Measurements from ENCODE around the gene SELPLG.
"Not testable (repeated sequence)": the region's sequence is repeated elsewhere in the genome, so short reads cannot be mapped to it uniquely, and the experiment has no call there.

Gene SELPLG

GRCh38 chr12:108586306-108586705 lies 47.4 kb downstream of the SELPLG start:
- no peak for DNase-seq

- DNase-seq = no peak
Measured at GRCh38 chr12:108585864-108586263, 47.8 kb downstream of the SELPLG start.

- DNase-seq = no peak
Measured at GRCh38 chr12:108584456-108585065, 49.1 kb downstream of the SELPLG start.

- no peak for DNase-seq
Measured at GRCh38 chr12:108583991-108584390, 49.7 kb downstream of the SELPLG start.

- DNase-seq = no peak
Measured at GRCh38 chr12:108582978-108583770, 50.5 kb downstream of the SELPLG start.

GRCh38 chr12:108582509-108582908 lies 51.2 kb downstream of the SELPLG start:
- DNase-seq = no peak

GRCh38 chr12:108581311-108582227 lies 52.1 kb downstream of the SELPLG start:
- no peak for DNase-seq

GRCh38 chr12:108580531-108580930 lies 53.2 kb downstream of the SELPLG start:
- no peak for DNase-seq

- no peak for DNase-seq
Measured at GRCh38 chr12:108578813-108579212, 54.9 kb downstream of the SELPLG start.

- no peak for DNase-seq
Measured at GRCh38 chr12:108578264-108578663, 55.4 kb downstream of the SELPLG start.

- DNase-seq = no peak
Measured at GRCh38 chr12:108577458-108577857, 56.2 kb downstream of the SELPLG start.

- DNase-seq = no peak
Measured at GRCh38 chr12:108576660-108577234, 56.9 kb downstream of the SELPLG start.

GRCh38 chr12:108575199-108575912 lies 58.3 kb downstream of the SELPLG start:
- DNase-seq = no peak

- DNase-seq = not testable (repeated sequence)
Measured at GRCh38 chr12:108574276-108574675, 59.4 kb downstream of the SELPLG start.

GRCh38 chr12:108573317-108573716 lies 60.4 kb downstream of the SELPLG start:
- DNase-seq = no peak

- DNase-seq = no peak
Measured at GRCh38 chr12:108572166-108572790, 61.4 kb downstream of the SELPLG start.

Data from stimulated activated CD4-positive, alpha-beta T cell treated with anti-CD3 and anti-CD28 coated beads, Interleukin-12 subunit alpha, Interleukin-12 subunit beta, amount 100 ng/mL, for 4 hours (primary cell).